ENCODE results near the gene KANK3. TPM values are rescaled to one million over a fixed set of nuclear protein-coding genes. Genes with fewer than 3 reads are reported as not detected.

KANK3 gene
- total and polyA plus RNA-seq, 9 of the 15 experiments (the other 6 are each of a cell fraction or from before 2014, with no cell fraction given) = 0.03 to 0.40 (median 0.08) TPM; not detected in 6

DNA sequence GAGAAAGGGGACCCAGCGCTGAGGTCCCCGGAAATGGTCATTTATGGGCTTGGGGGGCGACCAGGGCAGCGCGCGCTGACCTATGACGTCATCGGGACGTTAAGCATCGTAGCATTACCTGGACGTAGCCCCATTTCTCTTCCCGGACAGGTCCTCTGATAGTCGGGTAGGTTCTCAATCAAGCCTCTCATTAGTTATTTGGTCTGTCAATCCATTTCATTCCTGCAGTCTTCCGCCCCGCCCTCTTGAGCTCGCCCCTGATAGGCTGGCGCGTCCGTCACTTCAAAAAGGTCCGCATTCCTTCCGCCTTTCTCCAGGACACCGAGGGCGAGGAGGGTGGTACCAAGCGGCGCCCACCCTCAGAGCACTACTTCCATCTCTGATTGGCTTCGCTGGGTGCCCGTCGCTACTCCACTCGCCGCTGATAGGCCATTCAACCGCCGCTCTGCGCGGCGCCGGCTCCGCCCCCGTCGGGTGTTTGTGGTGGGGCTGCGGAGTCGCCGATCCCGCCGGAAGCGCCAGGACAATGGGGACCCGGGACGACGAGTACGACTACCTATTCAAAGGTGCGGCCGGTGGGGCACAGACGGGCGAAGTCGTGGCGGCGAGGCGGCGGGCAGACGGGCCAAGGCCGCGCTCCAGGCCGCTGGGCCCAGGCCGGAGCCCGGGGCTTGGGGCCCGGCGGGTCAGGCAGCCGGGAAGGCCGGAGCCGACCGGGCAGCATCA is 47.0 kb upstream of the KANK3 start, which contains the start of gene RAB11B (continued):
- TF ChIP-seq, protein P1, sequence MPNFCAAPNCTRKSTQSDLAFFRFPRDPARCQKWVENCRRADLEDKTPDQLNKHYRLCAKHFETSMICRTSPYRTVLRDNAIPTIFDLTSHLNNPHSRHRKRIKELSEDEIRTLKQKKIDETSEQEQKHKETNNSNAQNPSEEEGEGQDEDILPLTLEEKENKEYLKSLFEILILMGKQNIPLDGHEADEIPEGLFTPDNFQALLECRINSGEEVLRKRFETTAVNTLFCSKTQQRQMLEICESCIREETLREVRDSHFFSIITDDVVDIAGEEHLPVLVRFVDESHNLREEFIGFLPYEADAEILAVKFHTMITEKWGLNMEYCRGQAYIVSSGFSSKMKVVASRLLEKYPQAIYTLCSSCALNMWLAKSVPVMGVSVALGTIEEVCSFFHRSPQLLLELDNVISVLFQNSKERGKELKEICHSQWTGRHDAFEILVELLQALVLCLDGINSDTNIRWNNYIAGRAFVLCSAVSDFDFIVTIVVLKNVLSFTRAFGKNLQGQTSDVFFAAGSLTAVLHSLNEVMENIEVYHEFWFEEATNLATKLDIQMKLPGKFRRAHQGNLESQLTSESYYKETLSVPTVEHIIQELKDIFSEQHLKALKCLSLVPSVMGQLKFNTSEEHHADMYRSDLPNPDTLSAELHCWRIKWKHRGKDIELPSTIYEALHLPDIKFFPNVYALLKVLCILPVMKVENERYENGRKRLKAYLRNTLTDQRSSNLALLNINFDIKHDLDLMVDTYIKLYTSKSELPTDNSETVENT (CRISPR knock-in tag; IDR thresholded peaks at IDR 0.05) = peak; percentile 78; the same call in 1 of the 2 replicates
- peak; percentile 21; the same call in 1 of the 2 replicates for TF ChIP-seq GTF2F1 (IDR thresholded peaks at IDR 0.05; ENCODE audit: low read depth, low read length)
- TF ChIP-seq, protein P2, sequence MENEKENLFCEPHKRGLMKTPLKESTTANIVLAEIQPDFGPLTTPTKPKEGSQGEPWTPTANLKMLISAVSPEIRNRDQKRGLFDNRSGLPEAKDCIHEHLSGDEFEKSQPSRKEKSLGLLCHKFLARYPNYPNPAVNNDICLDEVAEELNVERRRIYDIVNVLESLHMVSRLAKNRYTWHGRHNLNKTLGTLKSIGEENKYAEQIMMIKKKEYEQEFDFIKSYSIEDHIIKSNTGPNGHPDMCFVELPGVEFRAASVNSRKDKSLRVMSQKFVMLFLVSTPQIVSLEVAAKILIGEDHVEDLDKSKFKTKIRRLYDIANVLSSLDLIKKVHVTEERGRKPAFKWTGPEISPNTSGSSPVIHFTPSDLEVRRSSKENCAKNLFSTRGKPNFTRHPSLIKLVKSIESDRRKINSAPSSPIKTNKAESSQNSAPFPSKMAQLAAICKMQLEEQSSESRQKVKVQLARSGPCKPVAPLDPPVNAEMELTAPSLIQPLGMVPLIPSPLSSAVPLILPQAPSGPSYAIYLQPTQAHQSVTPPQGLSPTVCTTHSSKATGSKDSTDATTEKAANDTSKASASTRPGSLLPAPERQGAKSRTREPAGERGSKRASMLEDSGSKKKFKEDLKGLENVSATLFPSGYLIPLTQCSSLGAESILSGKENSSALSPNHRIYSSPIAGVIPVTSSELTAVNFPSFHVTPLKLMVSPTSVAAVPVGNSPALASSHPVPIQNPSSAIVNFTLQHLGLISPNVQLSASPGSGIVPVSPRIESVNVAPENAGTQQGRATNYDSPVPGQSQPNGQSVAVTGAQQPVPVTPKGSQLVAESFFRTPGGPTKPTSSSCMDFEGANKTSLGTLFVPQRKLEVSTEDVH (IDR thresholded peaks at IDR 0.05; ENCODE audit: low read depth, partially characterized antibody) = peak; percentile 96
- peak; percentile 99 for TF ChIP-seq KHSRP (IDR thresholded peaks at IDR 0.05)
- TF ChIP-seq, protein P3, sequence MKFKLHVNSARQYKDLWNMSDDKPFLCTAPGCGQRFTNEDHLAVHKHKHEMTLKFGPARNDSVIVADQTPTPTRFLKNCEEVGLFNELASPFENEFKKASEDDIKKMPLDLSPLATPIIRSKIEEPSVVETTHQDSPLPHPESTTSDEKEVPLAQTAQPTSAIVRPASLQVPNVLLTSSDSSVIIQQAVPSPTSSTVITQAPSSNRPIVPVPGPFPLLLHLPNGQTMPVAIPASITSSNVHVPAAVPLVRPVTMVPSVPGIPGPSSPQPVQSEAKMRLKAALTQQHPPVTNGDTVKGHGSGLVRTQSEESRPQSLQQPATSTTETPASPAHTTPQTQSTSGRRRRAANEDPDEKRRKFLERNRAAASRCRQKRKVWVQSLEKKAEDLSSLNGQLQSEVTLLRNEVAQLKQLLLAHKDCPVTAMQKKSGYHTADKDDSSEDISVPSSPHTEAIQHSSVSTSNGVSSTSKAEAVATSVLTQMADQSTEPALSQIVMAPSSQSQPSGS (CRISPR knock-in tag; IDR thresholded peaks at IDR 0.05) = peak; percentile 93; the same call in 1 of the 2 replicates
- 0 out of 2 replicates have a peak, but pooled peaks have one; percentile 37 for TF ChIP-seq KLF13 (tag; IDR thresholded peaks at IDR 0.05; ENCODE audit: borderline replicate concordance, low read depth)
- no peak for TF ChIP-seq ZNF408 (CRISPR knock-in tag; IDR thresholded peaks at IDR 0.05; ENCODE audit: low read depth)
- TF ChIP-seq ZBTB7A (IDR thresholded peaks at IDR 0.05; ENCODE audit: borderline replicate concordance, control insufficient read depth, low read depth, low read length) = peak; percentile 75; the same call in 1 of the 2 replicates
- peak; percentile 46 for TF ChIP-seq KDM5B (IDR thresholded peaks at IDR 0.05; ENCODE audit: insufficient replicate concordance, low read depth, low read length)
- TF ChIP-seq, protein P4, sequence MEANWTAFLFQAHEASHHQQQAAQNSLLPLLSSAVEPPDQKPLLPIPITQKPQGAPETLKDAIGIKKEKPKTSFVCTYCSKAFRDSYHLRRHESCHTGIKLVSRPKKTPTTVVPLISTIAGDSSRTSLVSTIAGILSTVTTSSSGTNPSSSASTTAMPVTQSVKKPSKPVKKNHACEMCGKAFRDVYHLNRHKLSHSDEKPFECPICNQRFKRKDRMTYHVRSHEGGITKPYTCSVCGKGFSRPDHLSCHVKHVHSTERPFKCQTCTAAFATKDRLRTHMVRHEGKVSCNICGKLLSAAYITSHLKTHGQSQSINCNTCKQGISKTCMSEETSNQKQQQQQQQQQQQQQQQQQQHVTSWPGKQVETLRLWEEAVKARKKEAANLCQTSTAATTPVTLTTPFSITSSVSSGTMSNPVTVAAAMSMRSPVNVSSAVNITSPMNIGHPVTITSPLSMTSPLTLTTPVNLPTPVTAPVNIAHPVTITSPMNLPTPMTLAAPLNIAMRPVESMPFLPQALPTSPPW (CRISPR knock-in tag; IDR thresholded peaks at IDR 0.05) = peak; percentile 88
- TF ChIP-seq GABPB1 (CRISPR knock-in tag; IDR thresholded peaks at IDR 0.05) = peak; percentile 94
- TF ChIP-seq GABPA (tag; conservative IDR thresholded peaks at IDR 0.05; ENCODE audit: low read depth) = peak; percentile 96
- TF ChIP-seq ZNF717 (CRISPR knock-in tag; IDR thresholded peaks at IDR 0.05) = no peak
- peak; percentile 81 to 85 for TF ChIP-seq NRF1 (conservative IDR thresholded peaks at IDR 0.05 in 1 of 2, IDR thresholded peaks at IDR 0.05 in 1 of 2)
- TF ChIP-seq, protein P5, sequence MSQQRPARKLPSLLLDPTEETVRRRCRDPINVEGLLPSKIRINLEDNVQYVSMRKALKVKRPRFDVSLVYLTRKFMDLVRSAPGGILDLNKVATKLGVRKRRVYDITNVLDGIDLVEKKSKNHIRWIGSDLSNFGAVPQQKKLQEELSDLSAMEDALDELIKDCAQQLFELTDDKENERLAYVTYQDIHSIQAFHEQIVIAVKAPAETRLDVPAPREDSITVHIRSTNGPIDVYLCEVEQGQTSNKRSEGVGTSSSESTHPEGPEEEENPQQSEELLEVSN (IDR thresholded peaks at IDR 0.05; ENCODE audit: borderline replicate concordance in 1 of 2, extremely low read depth in 1 of 2, insufficient read depth in 1 of 2, insufficient read length in 1 of 2, low read depth in 1 of 2, low read length in 1 of 2, poor library complexity in 1 of 2, severe bottlenecking in 1 of 2) = peak in 1 of 2 experiments; percentile 7
- TF ChIP-seq L3MBTL2 (IDR thresholded peaks at IDR 0.05) = peak; percentile 33
- TF ChIP-seq NCOA1 (IDR thresholded peaks at IDR 0.05; ENCODE audit: low read depth) = peak; percentile 97

Data from K562 (cell line).